Astrocyte of the spinal cord (primary cell): ENCODE data around the gene DDX52.
A peak's percentile ranks its signal among the peaks of the same experiment; 100 is the strongest.

Experiments used
- DNase-seq: peaks from one replicate; pipeline ENCODE4 v3.0.0; 2011; ENCODE audit warnings: low read depth, low spot score
- H3K4me3 ChIP-seq: 2 replicates; pipeline ENCODE4 v1.5.1; 2011; ENCODE audit warnings: low read depth, mild to moderate bottlenecking, low read length, moderate library complexity
- CTCF ChIP-seq: IDR thresholded peaks from 2 replicates; pipeline ENCODE4 v1.5.1; 2012; ENCODE audit warnings: low read depth, mild to moderate bottlenecking, low read length, inconsistent platforms
- in situ Hi-C: cut with HindIII; loops from 2 replicates; pipeline ENCODE4 v1.10.0; 2017; ENCODE audit warnings: low sequenced_read_pairs

The DDX52 gene

GRCh38 chr17:37570527-37571093, 72.6 kb downstream of the DDX52 start:
- in situ Hi-C loops, result no loop called here
- no peak overlapping the region for H3K4me3 ChIP-seq
- DNase-seq, result peak; percentile 64
- TF ChIP-seq CTCF, result peak; percentile 61

GRCh38 chr17:37568350-37569053, 74.7 kb downstream of the DDX52 start:
- in situ Hi-C loops, result no loop called here
- TF ChIP-seq CTCF, result no peak
- no peak overlapping the region for H3K4me3 ChIP-seq
- DNase-seq, result no peak

GRCh38 chr17:37567538-37567937, 75.7 kb downstream of the DDX52 start:
- no peak overlapping the region for H3K4me3 ChIP-seq
- no peak for DNase-seq
- TF ChIP-seq CTCF, result no peak
- in situ Hi-C loops, result no loop called here

- no peak overlapping the region for H3K4me3 ChIP-seq
- peak; percentile 20 for DNase-seq
- in situ Hi-C loops, result no loop called here
- no peak for TF ChIP-seq CTCF
Observed at GRCh38 chr17:37567137-37567536, 76.1 kb downstream of the DDX52 start.

- H3K4me3 ChIP-seq, result no peak overlapping the region
- TF ChIP-seq CTCF, result no peak
- DNase-seq, result no peak
- in situ Hi-C loops, result no loop called here
Observed at GRCh38 chr17:37564252-37564651, 79.0 kb downstream of the DDX52 start.

GRCh38 chr17:37562016-37562745, 81.1 kb downstream of the DDX52 start:
- TF ChIP-seq CTCF, result no peak
- DNase-seq, result no peak
- in situ Hi-C loops, result no loop called here
- no peak overlapping the region for H3K4me3 ChIP-seq
